Ishikawa (cell line): Measurements from ENCODE around the gene FAM25A.

ENCODE experiments used
- CEBPB ChIP-seq: IDR thresholded peaks from 2 replicates; pipeline ENCODE4 v1.6.1; 2012
- CREB1 ChIP-seq: IDR thresholded peaks from 2 replicates; pipeline ENCODE4 v1.6.1; 2012; ENCODE audit warnings: low read depth
- EGR1 ChIP-seq: IDR thresholded peaks from 2 replicates; pipeline ENCODE4 v1.6.1; 2012
- EP300 ChIP-seq: IDR thresholded peaks from 2 replicates; pipeline ENCODE4 v1.6.1; 2012; ENCODE audit warnings: borderline replicate concordance
- FOXM1 ChIP-seq: IDR thresholded peaks from 2 replicates; pipeline ENCODE4 v1.6.1; 2012; ENCODE audit warnings: low read depth, borderline replicate concordance
- NFIC ChIP-seq: IDR thresholded peaks from 2 replicates; pipeline ENCODE4 v1.6.1; 2012
- RAD21 ChIP-seq: IDR thresholded peaks from 2 replicates; pipeline ENCODE4 v1.6.1; 2012; ENCODE audit warnings: low read depth
- TAF1 ChIP-seq: IDR thresholded peaks from 2 replicates; pipeline ENCODE4 v1.6.1; 2012; ENCODE audit warnings: low read depth, mild to moderate bottlenecking
- TCF12 ChIP-seq: IDR thresholded peaks from 2 replicates; pipeline ENCODE4 v1.6.1; 2012; ENCODE audit warnings: low read depth
- TEAD4 ChIP-seq: IDR thresholded peaks from 2 replicates; pipeline ENCODE4 v1.6.1; 2012
- YY1 ChIP-seq: IDR thresholded peaks from 2 replicates; pipeline ENCODE4 v1.6.1; 2012; ENCODE audit warnings: low read depth
- ZBTB7A ChIP-seq: IDR thresholded peaks from 2 replicates; pipeline ENCODE4 v1.6.1; 2012; ENCODE audit warnings: low read depth
- TF ChIP-seq, protein P1 (sequence below): IDR thresholded peaks from 2 replicates; pipeline ENCODE4 v1.6.1; 2012; ENCODE audit warnings: low read depth, mild to moderate bottlenecking
- TF ChIP-seq, protein P2 (sequence below): IDR thresholded peaks from 2 replicates; pipeline ENCODE4 v1.6.1; 2012
- TF ChIP-seq, protein P3 (sequence below): IDR thresholded peaks from 2 replicates; pipeline ENCODE4 v1.6.1; 2012

The FAM25A gene

DNA sequence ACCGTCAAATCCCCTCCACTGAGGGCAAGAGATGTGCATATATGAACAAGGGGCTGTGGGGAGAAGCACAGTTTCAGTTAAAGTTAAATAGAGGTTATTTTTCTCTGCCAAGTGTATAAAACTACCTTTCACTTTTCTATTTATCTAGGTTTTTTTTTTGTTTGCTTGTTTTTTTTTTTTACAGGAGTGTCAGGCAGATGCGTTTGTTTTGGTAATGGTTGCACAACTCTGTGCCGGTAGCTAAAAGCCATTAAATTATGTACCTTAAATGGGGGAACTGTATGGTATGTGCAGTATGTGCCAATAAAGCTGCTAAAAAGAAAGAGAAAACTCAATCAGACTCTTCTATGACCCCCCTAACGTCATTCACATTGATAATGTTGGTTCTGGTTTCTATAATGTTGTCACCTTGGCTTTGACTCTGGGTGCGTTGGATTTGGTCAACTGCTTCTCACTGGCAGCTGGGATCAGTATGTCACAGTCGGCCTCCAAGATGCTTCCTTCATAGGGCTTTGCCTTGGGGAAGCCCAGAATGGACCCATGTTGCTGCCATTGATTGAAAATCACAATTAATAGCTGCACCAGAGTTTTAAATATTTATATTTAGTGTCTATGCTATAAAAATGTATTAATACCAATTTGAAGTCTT, 40.3 kb downstream of the FAM25A start:
- TF ChIP-seq, protein P1, sequence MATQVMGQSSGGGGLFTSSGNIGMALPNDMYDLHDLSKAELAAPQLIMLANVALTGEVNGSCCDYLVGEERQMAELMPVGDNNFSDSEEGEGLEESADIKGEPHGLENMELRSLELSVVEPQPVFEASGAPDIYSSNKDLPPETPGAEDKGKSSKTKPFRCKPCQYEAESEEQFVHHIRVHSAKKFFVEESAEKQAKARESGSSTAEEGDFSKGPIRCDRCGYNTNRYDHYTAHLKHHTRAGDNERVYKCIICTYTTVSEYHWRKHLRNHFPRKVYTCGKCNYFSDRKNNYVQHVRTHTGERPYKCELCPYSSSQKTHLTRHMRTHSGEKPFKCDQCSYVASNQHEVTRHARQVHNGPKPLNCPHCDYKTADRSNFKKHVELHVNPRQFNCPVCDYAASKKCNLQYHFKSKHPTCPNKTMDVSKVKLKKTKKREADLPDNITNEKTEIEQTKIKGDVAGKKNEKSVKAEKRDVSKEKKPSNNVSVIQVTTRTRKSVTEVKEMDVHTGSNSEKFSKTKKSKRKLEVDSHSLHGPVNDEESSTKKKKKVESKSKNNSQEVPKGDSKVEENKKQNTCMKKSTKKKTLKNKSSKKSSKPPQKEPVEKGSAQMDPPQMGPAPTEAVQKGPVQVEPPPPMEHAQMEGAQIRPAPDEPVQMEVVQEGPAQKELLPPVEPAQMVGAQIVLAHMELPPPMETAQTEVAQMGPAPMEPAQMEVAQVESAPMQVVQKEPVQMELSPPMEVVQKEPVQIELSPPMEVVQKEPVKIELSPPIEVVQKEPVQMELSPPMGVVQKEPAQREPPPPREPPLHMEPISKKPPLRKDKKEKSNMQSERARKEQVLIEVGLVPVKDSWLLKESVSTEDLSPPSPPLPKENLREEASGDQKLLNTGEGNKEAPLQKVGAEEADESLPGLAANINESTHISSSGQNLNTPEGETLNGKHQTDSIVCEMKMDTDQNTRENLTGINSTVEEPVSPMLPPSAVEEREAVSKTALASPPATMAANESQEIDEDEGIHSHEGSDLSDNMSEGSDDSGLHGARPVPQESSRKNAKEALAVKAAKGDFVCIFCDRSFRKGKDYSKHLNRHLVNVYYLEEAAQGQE = no peak
- TF ChIP-seq EGR1 = no peak
- TF ChIP-seq TEAD4 = no peak
- TF ChIP-seq, protein P2, sequence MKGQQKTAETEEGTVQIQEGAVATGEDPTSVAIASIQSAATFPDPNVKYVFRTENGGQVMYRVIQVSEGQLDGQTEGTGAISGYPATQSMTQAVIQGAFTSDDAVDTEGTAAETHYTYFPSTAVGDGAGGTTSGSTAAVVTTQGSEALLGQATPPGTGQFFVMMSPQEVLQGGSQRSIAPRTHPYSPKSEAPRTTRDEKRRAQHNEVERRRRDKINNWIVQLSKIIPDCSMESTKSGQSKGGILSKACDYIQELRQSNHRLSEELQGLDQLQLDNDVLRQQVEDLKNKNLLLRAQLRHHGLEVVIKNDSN = no peak
- TF ChIP-seq NFIC = no peak
- TF ChIP-seq TCF12 = no peak

DNA sequence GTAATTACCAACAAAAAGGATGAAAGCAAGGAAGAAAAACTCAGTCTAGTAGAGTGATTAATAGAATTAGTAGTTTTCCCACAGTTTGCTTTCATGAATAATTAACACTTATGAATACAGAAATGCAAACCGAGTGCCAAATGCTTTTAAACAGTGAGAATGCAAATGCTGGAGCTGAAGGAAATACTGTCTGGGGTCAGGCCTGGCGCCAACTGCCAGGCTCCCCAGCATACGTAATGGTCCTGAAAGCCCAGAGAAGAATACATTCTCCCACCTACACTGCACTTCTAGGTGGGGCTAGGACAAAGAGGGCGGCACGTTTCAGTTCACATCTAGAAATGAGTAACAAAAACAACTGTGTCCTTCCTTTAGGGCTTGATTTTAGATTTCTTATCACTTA, 44.6 kb downstream of the FAM25A start:
- TF ChIP-seq EP300 (no peak), TEAD4 (no peak), TCF12 (no peak), YY1 (no peak), RAD21 (no peak), CEBPB (no peak)
- TF ChIP-seq, protein P1 = no peak

DNA sequence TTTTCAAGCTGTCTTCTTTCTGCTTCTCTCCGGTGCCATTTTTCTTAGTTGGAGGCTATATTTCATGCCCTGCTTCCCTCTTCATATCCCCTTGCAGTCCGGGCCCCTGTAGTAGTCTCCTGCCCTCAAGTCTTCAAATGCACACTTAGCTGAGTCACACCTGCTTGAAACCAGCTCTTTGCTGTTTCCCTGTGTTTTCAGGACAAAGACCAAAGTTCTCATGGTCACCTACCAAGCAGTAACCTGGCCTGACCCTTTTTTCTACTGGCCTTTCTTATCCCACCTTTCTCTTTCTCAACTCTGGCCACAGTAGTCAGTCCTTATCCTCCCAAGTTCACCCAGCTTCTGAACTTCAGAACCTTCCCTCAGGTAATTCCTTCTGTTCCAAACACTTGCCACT, 46.1 kb downstream of the FAM25A start:
- TF ChIP-seq CREB1 (no peak), TEAD4 (no peak), TAF1 (no peak), RAD21 (no peak), ZBTB7A (no peak), FOXM1 (no peak), CEBPB (no peak), EP300 (no peak), NFIC (no peak), TCF12 (no peak), EGR1 (no peak), YY1 (no peak)
- TF ChIP-seq, protein P2 = no peak
- TF ChIP-seq, protein P1 = no peak
- TF ChIP-seq, protein P3, sequence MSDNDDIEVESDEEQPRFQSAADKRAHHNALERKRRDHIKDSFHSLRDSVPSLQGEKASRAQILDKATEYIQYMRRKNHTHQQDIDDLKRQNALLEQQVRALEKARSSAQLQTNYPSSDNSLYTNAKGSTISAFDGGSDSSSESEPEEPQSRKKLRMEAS = no peak

DNA sequence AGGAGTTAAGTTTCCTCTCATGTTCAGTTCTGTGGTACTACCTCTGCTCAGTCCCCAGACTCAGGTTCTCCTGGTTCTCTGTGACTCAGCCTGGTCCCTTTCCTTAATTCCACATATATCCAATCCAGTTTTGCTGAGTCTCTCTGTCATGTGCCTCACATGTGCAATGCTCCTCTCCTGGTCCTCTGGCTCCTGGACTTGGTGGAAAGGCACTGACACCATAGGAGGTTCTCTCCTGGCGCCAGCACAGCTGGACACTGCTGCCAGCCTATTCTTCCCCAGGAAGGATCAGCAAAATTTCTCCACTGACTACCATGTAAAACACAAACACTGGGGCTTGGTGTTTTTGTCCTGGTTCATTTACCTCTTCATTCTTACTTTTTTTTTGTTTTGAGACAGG, 46.8 kb downstream of the FAM25A start:
- no peak for TF ChIP-seq TEAD4
- no peak for TF ChIP-seq FOXM1
- TF ChIP-seq CREB1 = no peak
- TF ChIP-seq RAD21 = no peak
- TF ChIP-seq TAF1 = no peak

DNA sequence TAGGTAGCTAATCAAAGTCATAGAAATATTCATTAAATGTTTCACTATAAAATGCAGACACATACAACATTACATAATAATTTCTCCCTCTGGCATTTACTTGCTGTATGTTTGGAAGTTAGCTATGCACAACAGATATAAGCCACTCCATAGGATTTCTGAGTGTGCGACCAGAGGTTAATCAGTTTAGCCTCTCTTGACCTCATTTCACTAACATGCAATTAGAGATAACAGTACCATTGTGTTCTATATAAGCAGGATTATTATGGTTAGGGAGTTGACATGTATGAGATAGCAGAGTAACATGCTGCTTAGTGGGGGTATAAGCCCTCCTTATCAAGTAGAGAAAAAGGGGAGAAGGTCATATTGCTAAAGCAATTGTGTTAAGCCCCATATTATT, 48.2 kb downstream of the FAM25A start:
- TF ChIP-seq, protein P2 = no peak
- TF ChIP-seq, protein P1 = no peak
- no peak for TF ChIP-seq FOXM1
- TF ChIP-seq TAF1 = no peak
- no peak for TF ChIP-seq EGR1
- no peak for TF ChIP-seq CEBPB
- TF ChIP-seq EP300 = no peak
- no peak for TF ChIP-seq TCF12
